Adrenal gland (tissue), 12 donors: Measurements from ENCODE around the gene ARMH3. TPM values are rescaled to one million over a fixed set of nuclear protein-coding genes. Genes with fewer than 3 reads are reported as not detected.
"Not testable (repeated sequence)": the region's sequence is repeated elsewhere in the genome, so short reads cannot be mapped to it uniquely, and the experiment has no call there.

ENCODE experiments used
- DNase-seq, 7 donors: peaks; one replicate each; pipeline ENCODE4 v3.0.0-alpha.2; 2019 to 2020
- H3K27ac ChIP-seq, 5 donors: fragments of 200-600 bp; sonication (generic) in 4 of 5; 1 replicate in 3 of 5; 2 replicates in 2 of 5; pipeline versions ENCODE4 v1.5.1 to v1.8.0; 2016 to 2020; ENCODE audit warnings: mild to moderate bottlenecking in 1 of 5
- H3K27me3 ChIP-seq: fragments of 200-600 bp; 2 replicates; pipeline ENCODE4 v1.8.0; 2021
- H3K36me3 ChIP-seq, 2 donors: fragments of 200-600 bp; replicated peaks in 1 of 2; 1 replicate in 1 of 2; 2 replicates in 1 of 2; pipeline versions ENCODE4 v1.5.1 to v1.8.0; 2018 to 2022
- H3K4me1 ChIP-seq, 2 donors: fragments of 200-600 bp; replicated peaks in 1 of 2; 1 replicate in 1 of 2; 2 replicates in 1 of 2; pipeline versions ENCODE4 v1.5.1 to v1.8.0; 2018 to 2021
- H3K4me3 ChIP-seq, 4 donors: fragments of 200-600 bp; sonication (generic) in 3 of 4; one replicate each; pipeline ENCODE4 v1.5.1; 2016 to 2018
- H3K9me3 ChIP-seq, 3 donors: fragments of 200-600 bp; sonication (generic) in 1 of 3; replicated peaks in 1 of 3; 1 replicate in 2 of 3; 2 replicates in 1 of 3; pipeline versions ENCODE4 v1.5.1 to v1.8.0; 2016 to 2021
- POLR2A ChIP-seq, 2 donors: fragments of 450-650 bp; IDR thresholded peaks; one replicate each; pipeline ENCODE4 v1.6.1; 2017; ENCODE audit warnings: antibody characterized with exemption in 2 of 2, mild to moderate bottlenecking in 2 of 2, moderate library complexity in 1 of 2
- WGBS, 4 donors: extraction: QIAGEN DNeasy Blood & Tissue Kit in 2 of 4; methylation state at CpG; one replicate each; pipeline versions ENCODE4 v1.1.5 to v1.1.7; 2013 to 2017; 5-methylcytosine and 5-hydroxymethylcytosine counted together
- intact Hi-C, 2 donors: fragments of 100-400 bp; cut with DNase I; formaldehyde crosslinking; loops; one replicate each; pipeline versions ENCODE4 v1.14.1 to v1.15.0; 2022 to 2023
- polyA plus RNA-seq, 3 donors: library from polyadenylated mRNA; stranded (reverse); fragments of 200-250 nt in 2 of 3; fragments of 350-450 nt in 1 of 3; fragmentation: Illumina TruSeq in 1 of 3; extraction: RNeasy Lipid Tissue Mini Kit (QIAGEN cat#74804) in 1 of 3; gene quantifications; one replicate each; pipeline ENCODE4 v1.2.3, GENCODE V29; 2013 to 2014
- total RNA-seq, 9 donors: library from RNA; depleted of rRNA in 4 of 9; stranded (reverse); fragments of >200 nt in 4 of 9; fragments of 120-200 nt in 1 of 9; fragmentation: NEBNext Ultra II Directional in 1 of 9; extraction: Animal tissue kit (Norgen Biotek cat#: 25700) in 1 of 9; gene quantifications; one replicate each; pipeline versions ENCODE4 v1.1.0 to v1.2.4, GENCODE V29; 2013 to 2023
- TF ChIP-seq, protein P1 (sequence below), 6 experiments: fragments of 450-650 bp in 4 of 6; fragments of 200-600 bp in 2 of 6; sonication (generic) in 1 of 6; IDR thresholded peaks; 1 replicate in 5 of 6; 2 replicates in 1 of 6; pipeline versions ENCODE4 v1.5.1 to v1.8.0; 2016 to 2021; ENCODE audit warnings: antibody characterized with exemption in 6 of 6, mild to moderate bottlenecking in 2 of 6, moderate library complexity in 1 of 6
- donor health status: healthy with polysubstance abuse.
- donor health status: Bipolar disorder and iron deficiency.
- donor health status: DM: yes; HTN: yes; CAD: no.
- donor health status: DM: no; HTN: no; CAD: no.
- donor health status: DM: no; HTN: no; CAD: no.
- donor health status: DM: yes; HTN: yes; CAD: no.

Gene ARMH3
- total and polyA plus RNA-seq, 12 donors, result 12.6 to 29.7 (median 17.4) TPM

- TF ChIP-seq, protein P1, sequence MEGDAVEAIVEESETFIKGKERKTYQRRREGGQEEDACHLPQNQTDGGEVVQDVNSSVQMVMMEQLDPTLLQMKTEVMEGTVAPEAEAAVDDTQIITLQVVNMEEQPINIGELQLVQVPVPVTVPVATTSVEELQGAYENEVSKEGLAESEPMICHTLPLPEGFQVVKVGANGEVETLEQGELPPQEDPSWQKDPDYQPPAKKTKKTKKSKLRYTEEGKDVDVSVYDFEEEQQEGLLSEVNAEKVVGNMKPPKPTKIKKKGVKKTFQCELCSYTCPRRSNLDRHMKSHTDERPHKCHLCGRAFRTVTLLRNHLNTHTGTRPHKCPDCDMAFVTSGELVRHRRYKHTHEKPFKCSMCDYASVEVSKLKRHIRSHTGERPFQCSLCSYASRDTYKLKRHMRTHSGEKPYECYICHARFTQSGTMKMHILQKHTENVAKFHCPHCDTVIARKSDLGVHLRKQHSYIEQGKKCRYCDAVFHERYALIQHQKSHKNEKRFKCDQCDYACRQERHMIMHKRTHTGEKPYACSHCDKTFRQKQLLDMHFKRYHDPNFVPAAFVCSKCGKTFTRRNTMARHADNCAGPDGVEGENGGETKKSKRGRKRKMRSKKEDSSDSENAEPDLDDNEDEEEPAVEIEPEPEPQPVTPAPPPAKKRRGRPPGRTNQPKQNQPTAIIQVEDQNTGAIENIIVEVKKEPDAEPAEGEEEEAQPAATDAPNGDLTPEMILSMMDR (IDR thresholded peaks at IDR 0.05), result no peak
- no peak for TF ChIP-seq POLR2A (IDR thresholded peaks at IDR 0.05)
- WGBS, 4 donors, result 73 to 94% (median 92%) methylated on average over 3 of the region's 3 CpGs
- H3K9me3 ChIP-seq, result no peaks in the 10 kb centered on the region
- H3K4me3 ChIP-seq, result no peak overlapping the region
- H3K27me3 ChIP-seq, result no peaks in the 10 kb centered on the region
- no peak for DNase-seq
- intact Hi-C loops, result no loop called here
- H3K36me3 ChIP-seq, result peaks cover 0 to 39% of the 10 kb centered on the region in 2 donors
- H3K27ac ChIP-seq, result peak overlapping the region in 2 of 5 donors; percentile 25 to 68
- peaks cover 0 to 14% of the 10 kb centered on the region in 2 donors for H3K4me1 ChIP-seq
These were observed 68.8 kb downstream of the ARMH3 start for GRCh38 chr10:101987136-101987535.

GRCh38 chr10:101986624-101986971 is 69.4 kb downstream of the ARMH3 start:
- Histone ChIP-seq H3K9me3 (no peaks in the 10 kb centered on the region), H3K4me1 (peaks cover 0 to 14% of the 10 kb centered on the region in 2 donors), H3K4me3 (peak overlapping the region in 1 of 4 donors; percentile 11), H3K27ac (peak overlapping the region in 3 of 5 donors; percentile 22 to 68 (median 25)), H3K36me3 (peaks cover 0 to 33% of the 10 kb centered on the region in 2 donors), H3K27me3 (no peaks in the 10 kb centered on the region)
- WGBS, 4 donors, result 28 to 37% (median 33%) methylated on average over 3 of the region's 3 CpGs
- no peak for TF ChIP-seq POLR2A (IDR thresholded peaks at IDR 0.05)
- TF ChIP-seq, protein P1 (IDR thresholded peaks at IDR 0.05), result no peak
- intact Hi-C loops, result no loop called here
- DNase-seq, result peak in 6 of 7 donors; percentile 28 to 78 (median 48)

- H3K4me3 ChIP-seq, H3K27me3 ChIP-seq, intact Hi-C loops, H3K9me3 ChIP-seq, H3K36me3 ChIP-seq, DNase-seq, H3K4me1 ChIP-seq, H3K27ac ChIP-seq: not testable (repeated sequence)
- WGBS, 4 donors, result 94 to 98% (median 97%) methylated on average over 2 of the region's 2 CpGs
These were observed 75.3 kb downstream of the ARMH3 start for GRCh38 chr10:101980677-101981076.

DNA sequence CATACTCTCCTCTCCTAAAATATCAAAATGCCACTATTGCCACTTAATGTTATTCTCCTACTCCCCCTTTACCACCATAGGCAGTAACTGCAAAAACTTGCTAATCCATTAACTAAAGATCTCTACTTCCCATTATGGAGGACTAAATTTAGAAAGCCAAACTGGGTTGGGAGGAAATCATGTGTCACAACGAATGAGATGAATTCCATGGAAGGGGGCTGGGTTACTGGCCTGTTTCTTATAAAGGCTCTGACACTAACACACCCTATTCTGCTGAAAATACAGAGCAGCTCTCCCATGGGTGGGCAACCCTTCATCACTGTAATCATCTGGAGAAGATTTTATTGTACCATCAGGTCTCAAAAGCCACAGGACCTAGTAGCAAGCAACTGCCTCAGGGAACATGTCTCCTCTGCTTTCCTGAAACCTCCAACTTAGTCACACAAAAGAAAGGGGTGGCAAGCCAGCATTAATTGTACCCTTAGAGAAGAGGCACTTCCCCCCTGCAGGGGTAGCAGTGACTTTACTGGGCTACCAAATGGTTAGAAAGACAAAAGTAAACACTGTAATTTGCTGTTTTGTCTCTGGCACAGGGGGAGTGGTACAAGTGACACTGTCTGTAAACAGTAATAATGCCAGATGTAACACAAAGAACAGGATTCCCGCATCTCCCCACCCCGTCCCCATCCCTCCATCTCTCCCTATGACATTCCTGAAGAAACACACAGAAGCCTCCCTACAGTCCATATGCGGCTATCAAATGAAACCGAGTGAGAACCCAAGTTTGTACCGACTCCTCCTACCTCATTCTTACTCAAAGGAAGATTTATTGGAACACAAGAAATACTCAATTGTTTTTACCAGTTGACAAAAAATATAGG is 81.6 kb downstream of the ARMH3 start:
- TF ChIP-seq POLR2A (IDR thresholded peaks at IDR 0.05), result no peak
- TF ChIP-seq, protein P1 (IDR thresholded peaks at IDR 0.05), result no peak
- DNase-seq, result no peak
- H3K36me3 ChIP-seq, result peaks cover 0 to 8% of the 10 kb centered on the region in 2 donors
- peaks cover 0 to 31% of the 10 kb centered on the region in 2 donors for H3K4me1 ChIP-seq
- H3K27me3 ChIP-seq, result no peaks in the 10 kb centered on the region
- WGBS, 4 donors, result 68 to 79% (median 75%) methylated on average over 6 of the region's 6 CpGs
- intact Hi-C loops, result no loop called here
- H3K9me3 ChIP-seq, result no peaks in the 10 kb centered on the region
- H3K4me3 ChIP-seq, result no peak overlapping the region
- peak overlapping the region in 3 of 5 donors; percentile 30 to 71 (median 58) for H3K27ac ChIP-seq
